ENCODE results near the gene DDX10.
A peak's percentile ranks its signal among the peaks of the same experiment; 100 is the strongest.

The DDX10 gene

DNA sequence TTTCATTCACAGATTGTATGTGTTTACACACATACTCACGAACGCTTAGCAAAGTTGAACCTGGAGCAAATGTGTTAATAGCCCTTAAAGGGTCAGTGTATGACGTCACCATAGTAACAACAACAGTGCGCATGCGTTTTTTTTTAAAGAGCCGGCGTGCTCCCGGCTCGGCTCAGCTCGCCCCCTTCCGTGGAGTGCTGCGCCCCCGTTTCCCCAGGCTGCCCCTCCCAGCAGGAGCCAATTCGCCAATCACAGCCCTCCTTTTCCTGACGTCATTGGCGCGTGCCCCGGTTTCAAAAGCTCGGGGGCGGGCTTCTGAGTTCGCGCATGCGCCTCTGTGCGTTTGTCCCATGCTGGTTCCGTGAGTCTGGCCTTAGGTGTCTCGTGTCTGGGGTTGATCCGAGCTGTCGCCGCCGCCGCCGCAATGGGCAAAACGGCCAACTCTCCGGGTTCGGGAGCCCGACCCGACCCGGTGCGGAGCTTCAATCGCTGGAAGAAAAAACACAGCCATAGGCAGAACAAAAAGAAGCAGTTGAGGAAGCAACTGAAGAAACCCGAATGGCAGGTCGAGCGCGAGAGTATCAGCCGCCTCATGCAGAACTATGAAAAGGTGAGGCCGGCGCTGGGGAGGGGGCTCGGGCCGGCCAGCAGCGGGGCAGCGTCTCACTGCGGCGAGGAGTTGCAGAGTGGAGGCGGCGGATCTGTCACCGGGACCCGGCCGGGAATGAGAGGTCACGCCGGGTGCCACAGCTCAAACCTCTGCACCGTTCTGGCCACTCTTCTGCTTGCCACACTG, at the start of gene DDX10:
Gene DDX10 (plus strand): TSS at position 340 of the 796 bp plus-strand sequence. CDS start 85 bp downstream, at position 425.
- H3K4me3 ChIP-seq (ENCODE audit: control insufficient read depth, low read depth, low read length) = peak within 1 kb of the TSS; percentile 82
- peak; percentile 89 for DNase-seq (ENCODE audit: low read depth)
- no peak for TF ChIP-seq CTCF (IDR thresholded peaks at IDR 0.05; ENCODE audit: control insufficient read depth, insufficient read depth, low read depth, low read length, missing control alignments)

DNA sequence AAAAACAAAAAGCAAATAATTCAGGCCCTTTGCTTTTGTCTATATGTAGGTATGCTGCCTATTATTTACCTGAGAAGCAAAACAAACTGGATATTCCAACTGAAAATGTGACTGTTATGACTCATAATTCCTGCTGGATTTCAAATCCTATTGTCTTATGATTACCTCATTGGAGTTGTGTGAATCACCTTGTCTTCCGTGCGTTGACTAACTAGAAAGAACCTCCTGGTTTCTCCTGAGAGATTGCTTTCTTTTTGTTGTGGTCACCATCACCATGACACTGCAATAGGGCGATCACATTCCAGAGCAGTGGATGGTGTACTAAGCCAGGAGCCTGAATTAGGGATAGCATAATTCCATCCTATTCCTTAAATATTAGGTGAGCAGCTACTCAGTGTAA, 48.3 kb upstream of the DDX10 start:
- H3K4me3 ChIP-seq (ENCODE audit: control insufficient read depth, low read depth, low read length) = no peak overlapping the region

GRCh38 chr11:108617055-108617454, 47.8 kb upstream of the DDX10 start:
- no peak for DNase-seq (ENCODE audit: low read depth)
- no peak for TF ChIP-seq CTCF (IDR thresholded peaks at IDR 0.05; ENCODE audit: control insufficient read depth, insufficient read depth, low read depth, low read length, missing control alignments)
- H3K4me3 ChIP-seq (ENCODE audit: control insufficient read depth, low read depth, low read length) = no peak overlapping the region

More for the DNA sequence above, 48.3 kb upstream of the DDX10 start:
- TF ChIP-seq CTCF (IDR thresholded peaks at IDR 0.05; ENCODE audit: control insufficient read depth, insufficient read depth, low read depth, low read length, missing control alignments) = no peak
- peak; percentile 56 for DNase-seq (ENCODE audit: low read depth)

GRCh38 chr11:108618529-108618928, 46.3 kb upstream of the DDX10 start:
- no peak for DNase-seq (ENCODE audit: low read depth)
- no peak overlapping the region for H3K4me3 ChIP-seq (ENCODE audit: control insufficient read depth, low read depth, low read length)
- TF ChIP-seq CTCF (IDR thresholded peaks at IDR 0.05; ENCODE audit: control insufficient read depth, insufficient read depth, low read depth, low read length, missing control alignments) = no peak

DNA sequence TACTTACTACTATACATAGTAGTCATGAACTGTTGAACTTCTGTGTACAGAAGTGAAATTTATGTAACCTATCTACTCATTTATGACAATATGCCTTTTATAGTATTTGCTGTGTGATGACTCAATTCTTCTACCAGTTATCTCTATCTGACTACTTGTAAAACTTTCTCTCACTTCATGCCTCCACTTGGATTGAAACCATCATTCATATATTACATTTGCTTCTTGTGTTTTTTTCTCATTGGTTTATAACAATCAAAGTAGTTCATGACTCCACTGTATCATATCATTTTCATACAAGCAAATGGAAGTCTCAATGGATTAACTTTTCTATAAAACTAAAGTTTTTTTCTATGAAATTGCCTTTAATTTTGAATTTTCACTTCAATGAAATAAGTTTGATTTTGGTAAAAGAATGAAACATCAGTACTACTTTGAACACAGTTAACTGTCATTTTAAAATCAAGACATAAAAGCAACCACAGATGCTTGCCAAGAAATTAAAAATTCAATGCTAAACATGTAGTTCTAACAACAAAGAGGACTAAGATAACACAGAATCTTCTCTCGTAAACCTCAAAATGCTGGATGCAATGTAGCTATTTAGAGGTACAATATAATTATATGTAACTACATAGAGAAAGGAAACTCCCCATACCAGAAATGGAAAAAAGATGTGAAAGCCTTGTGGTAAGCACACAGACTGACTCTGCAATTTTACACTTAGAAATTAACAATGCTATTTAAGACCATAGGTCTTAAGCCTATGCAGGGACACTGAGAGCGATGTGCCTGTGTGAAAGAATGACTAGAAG, 43.7 kb upstream of the DDX10 start:
- TF ChIP-seq CTCF (IDR thresholded peaks at IDR 0.05; ENCODE audit: control insufficient read depth, insufficient read depth, low read depth, low read length, missing control alignments) = no peak
- DNase-seq (ENCODE audit: low read depth) = no peak
- H3K4me3 ChIP-seq (ENCODE audit: control insufficient read depth, low read depth, low read length) = no peak overlapping the region

DNA sequence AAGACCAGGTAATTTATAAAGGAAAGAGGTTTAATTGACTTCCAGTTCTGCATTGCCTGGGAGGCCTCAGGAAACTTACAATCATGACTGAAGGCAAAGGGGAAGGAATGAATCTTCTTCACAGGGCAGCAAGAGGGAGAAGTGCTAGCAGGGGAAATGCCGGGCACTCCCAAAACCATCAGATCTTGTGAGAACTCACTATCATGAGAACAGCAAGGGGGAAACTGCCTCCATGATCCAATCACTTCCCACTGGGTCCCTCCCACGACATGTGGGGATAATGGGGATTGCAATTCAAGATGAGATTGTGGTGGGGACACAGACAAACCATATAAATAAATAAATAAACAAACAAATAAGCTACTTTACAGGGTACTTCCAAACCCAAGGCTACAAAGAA, 42.5 kb upstream of the DDX10 start:
- no peak overlapping the region for H3K4me3 ChIP-seq (ENCODE audit: control insufficient read depth, low read depth, low read length)
- no peak for TF ChIP-seq CTCF (IDR thresholded peaks at IDR 0.05; ENCODE audit: control insufficient read depth, insufficient read depth, low read depth, low read length, missing control alignments)
- DNase-seq (ENCODE audit: low read depth) = no peak
